Spleen (tissue), 11 donors: ENCODE results near the gene INHA. TPM values are rescaled to one million over a fixed set of nuclear protein-coding genes. Genes with fewer than 3 reads are reported as not detected.

Experiments used
- DNase-seq: peaks from one replicate; pipeline ENCODE4 v3.0.0-alpha.2; 2020
- H3K27ac ChIP-seq, 8 donors: fragments of 200-600 bp; sonication (generic) in 7 of 8; 1 replicate in 4 of 8; 2 replicates in 4 of 8; pipeline versions ENCODE4 v1.5.0 to v1.8.0; 2016 to 2021; ENCODE audit warnings: inconsistent platforms in 4 of 8, mild to moderate bottlenecking in 4 of 8, moderate library complexity in 1 of 8
- H3K27me3 ChIP-seq, 7 donors: fragments of 200-600 bp; sonication (generic) in 6 of 7; replicated peaks in 1 of 7; 1 replicate in 4 of 7; 2 replicates in 3 of 7; pipeline versions ENCODE4 v1.5.0 to v1.8.0; 2016 to 2021; ENCODE audit warnings: inconsistent platforms in 3 of 7, mild to moderate bottlenecking in 1 of 7
- H3K36me3 ChIP-seq, 6 donors: fragments of 200-600 bp; sonication (generic) in 5 of 6; 1 replicate in 4 of 6; 2 replicates in 2 of 6; pipeline versions ENCODE4 v1.5.0 to v1.8.0; 2016 to 2021; ENCODE audit warnings: inconsistent platforms in 2 of 6
- H3K4me1 ChIP-seq, 6 donors: fragments of 200-600 bp; sonication (generic) in 5 of 6; 1 replicate in 3 of 6; 2 replicates in 3 of 6; pipeline versions ENCODE4 v1.5.0 to v1.8.0; 2016 to 2021; ENCODE audit warnings: inconsistent platforms in 3 of 6
- H3K4me3 ChIP-seq, 8 donors: fragments of 200-600 bp; sonication (generic) in 7 of 8; 1 replicate in 4 of 8; 2 replicates in 4 of 8; pipeline versions ENCODE4 v1.5.0 to v1.8.0; 2016 to 2021; ENCODE audit warnings: inconsistent platforms in 4 of 8, mild to moderate bottlenecking in 4 of 8, moderate library complexity in 2 of 8
- H3K9me3 ChIP-seq, 8 donors: fragments of 200-600 bp; sonication (generic) in 7 of 8; 1 replicate in 4 of 8; 2 replicates in 4 of 8; pipeline versions ENCODE4 v1.5.0 to v1.8.0; 2016 to 2021; ENCODE audit warnings: inconsistent platforms in 4 of 8
- CTCF ChIP-seq, 11 experiments: fragments of 200-600 bp in 7 of 11; fragments of 450-650 bp in 4 of 11; sonication (generic) in 4 of 11; IDR thresholded peaks in 8 of 11; conservative IDR thresholded peaks in 3 of 11; 1 replicate in 7 of 11; 2 replicates in 4 of 11; pipeline versions ENCODE4 v1.4.0 to v1.8.0; 2016 to 2021; ENCODE audit warnings: antibody characterized with exemption in 11 of 11, inconsistent platforms in 4 of 11, mild to moderate bottlenecking in 1 of 11
- POLR2A ChIP-seq, 3 donors: fragments of 450-650 bp; IDR thresholded peaks; one replicate each; pipeline ENCODE4 v1.5.1; 2017; ENCODE audit warnings: antibody characterized with exemption in 3 of 3, mild to moderate bottlenecking in 1 of 3
- POLR2AphosphoS5 ChIP-seq, 3 donors: sonication (generic); formaldehyde crosslinking; IDR thresholded peaks; one replicate each; pipeline ENCODE4 v1.5.1; 2017; ENCODE audit warnings: antibody characterized with exemption in 3 of 3
- WGBS, 5 donors: extraction: QIAGEN DNeasy Blood & Tissue Kit in 3 of 5; methylation state at CpG; one replicate each; pipeline versions ENCODE4 v1.1.5 to v1.1.7; 2013 to 2018; 5-methylcytosine and 5-hydroxymethylcytosine counted together
- intact Hi-C: fragments of 100-400 bp; cut with DNase I; formaldehyde crosslinking; loops from one replicate; pipeline ENCODE4 v1.15.0; 2023; ENCODE audit warnings: low total_unique reads
- polyA plus RNA-seq, 3 donors: library from polyadenylated mRNA; stranded (reverse); fragments of 200-250 nt; gene quantifications; one replicate each; pipeline ENCODE4 v1.2.1, GENCODE V29; 2013
- total RNA-seq, 7 donors: library from RNA; depleted of rRNA in 3 of 7; stranded (reverse); fragments of >200 nt in 3 of 7; fragmentation: NEBNext Ultra II Directional in 4 of 7; extraction: Animal tissue kit (Norgen Biotek cat#: 25700) in 4 of 7; gene quantifications; one replicate each; pipeline versions ENCODE4 v1.1.0 to v1.2.1, GENCODE V29; 2016 to 2021
- donor health status: healthy with polysubstance abuse.
- donor health status: DM: no; HTN: no; CAD: no; lungs with moderate emphysema.
- donor health status: DM: no; HTN: no; CAD: no.
- donor health status: Bipolar disorder and iron deficiency.
- donor health status: healthy.
- donor health status: DM: no; HTN: no; CAD: no.
- donor health status: DM: yes; HTN: yes; CAD: no.

INHA gene
- total and polyA plus RNA-seq, 10 donors = 0.08 to 0.46 (median 0.31) TPM; not detected in 6

- WGBS, 5 donors = 24 to 42% (median 29%) methylated on average over 3 of the region's 3 CpGs
- H3K27ac ChIP-seq = no peak overlapping the region
- no peaks in the 10 kb centered on the region for H3K9me3 ChIP-seq
- intact Hi-C loops = no loop called here
- DNase-seq = no peak
- H3K4me1 ChIP-seq = peaks cover 0 to 27% (median 20%) of the 10 kb centered on the region in 6 donors
- H3K36me3 ChIP-seq = no peaks in the 10 kb centered on the region
- no peaks in the 10 kb centered on the region for H3K27me3 ChIP-seq
- no peak overlapping the region for H3K4me3 ChIP-seq
- no peak for TF ChIP-seq POLR2AphosphoS5 (IDR thresholded peaks at IDR 0.05)
Measured at GRCh38 chr2:219595256-219595655, 23.1 kb downstream of the INHA start.

- intact Hi-C loops = no loop called here
- Histone ChIP-seq H3K27me3 (no peaks in the 10 kb centered on the region), H3K4me1 (peaks cover 0 to 27% (median 20%) of the 10 kb centered on the region in 6 donors), H3K27ac (peak overlapping the region; percentile 83 to 95 (median 91)), H3K36me3 (peaks cover 0 to 14% (median 9%) of the 10 kb centered on the region in 6 donors), H3K9me3 (no peaks in the 10 kb centered on the region), H3K4me3 (peak overlapping the region; percentile 75 to 88 (median 80))
- 17 to 22% (median 19%) methylated on average over 19 of the region's 19 CpGs for WGBS, 5 donors
- no peak for TF ChIP-seq POLR2AphosphoS5 (IDR thresholded peaks at IDR 0.05)
- TF ChIP-seq CTCF (IDR thresholded peaks at IDR 0.05 in 8 of 11, conservative IDR thresholded peaks at IDR 0.05 in 3 of 11) = no peak
- no peak for DNase-seq
Measured at GRCh38 chr2:219596954-219597551, 24.9 kb downstream of the INHA start.

GRCh38 chr2:219597552-219598307, 25.6 kb downstream of the INHA start, which contains the start of gene STK11IP:
Gene STK11IP (plus strand): TSS chr2:219597857. CDS start chr2:219598120, 263 bp downstream.
- intact Hi-C loops = no loop called here

More at GRCh38 chr2:219597552-219598307, 25.6 kb downstream of the INHA start, which contains the start of gene STK11IP:
- Histone ChIP-seq H3K36me3 (peaks cover 0 to 21% (median 16%) of the 10 kb centered on the region in 6 donors), H3K4me3 (peak within 1 kb of the TSS; percentile 75 to 88 (median 80)), H3K4me1 (peaks cover 0 to 34% (median 20%) of the 10 kb centered on the region in 6 donors), H3K9me3 (no peaks in the 10 kb centered on the region), H3K27me3 (no peaks in the 10 kb centered on the region), H3K27ac (peak within 1 kb of the TSS; percentile 83 to 95 (median 91))
- 0% methylated on average over 57 of the region's 57 CpGs for WGBS, 5 donors
- DNase-seq = peak; percentile 97
- TF ChIP-seq POLR2AphosphoS5 (IDR thresholded peaks at IDR 0.05) (peak; percentile 87 to 91 (median 90)), CTCF (IDR thresholded peaks at IDR 0.05 in 8 of 11, conservative IDR thresholded peaks at IDR 0.05 in 3 of 11) (peak in 2 of 11 experiments; percentile 15 to 35), POLR2A (IDR thresholded peaks at IDR 0.05) (peak; percentile 49 to 70 (median 53))
